ENCODE results near the gene EIF4E3.

EIF4E3 gene

GRCh38 chr3:71713041-71713440, 12.2 kb downstream of the EIF4E3 start:
- intact Hi-C loops (cut with micrococcal nuclease): loop anchor here (5.0 kb wide), 1 partner anchor 1109 kb away; no protein-coding TSS in a partner anchor
- Mint-ChIP-seq H3K9me3 (no peaks in the 10 kb centered on the region), H3K27me3 (no peaks in the 10 kb centered on the region), H3K27ac (no peak overlapping the region), H3K4me3 (no peak overlapping the region), H3K36me3 (ENCODE audit: low read depth) (peaks cover 22% of the 10 kb centered on the region), H3K4me1 (ENCODE audit: low read depth) (peaks cover 24% of the 10 kb centered on the region)

GRCh38 chr3:71710906-71711494, 14.2 kb downstream of the EIF4E3 start:
- Mint-ChIP-seq H3K9me3 (no peaks in the 10 kb centered on the region), H3K4me1 (ENCODE audit: low read depth) (peaks cover 24% of the 10 kb centered on the region), H3K27me3 (no peaks in the 10 kb centered on the region), H3K36me3 (ENCODE audit: low read depth) (peaks cover 26% of the 10 kb centered on the region), H3K4me3 (no peak overlapping the region), H3K27ac (no peak overlapping the region)
- intact Hi-C loops (cut with micrococcal nuclease): loop anchor here (1.0 to 5.0 kb wide), 2 partner anchors 148 to 1111 kb away; no protein-coding TSS in a partner anchor

- Mint-ChIP-seq H3K9me3 (no peaks in the 10 kb centered on the region), H3K27ac (no peak overlapping the region)
- intact Hi-C loops (cut with micrococcal nuclease): loop anchor here (5.0 kb wide), 1 partner anchor 1112 kb away; no protein-coding TSS in a partner anchor
These were observed 15.2 kb downstream of the EIF4E3 start for GRCh38 chr3:71709908-71710511.

GRCh38 chr3:71708476-71709105, 16.6 kb downstream of the EIF4E3 start:
- Mint-ChIP-seq H3K4me3 (no peak overlapping the region), H3K27ac (peak overlapping the region; percentile 27)

More at GRCh38 chr3:71709908-71710511, 15.2 kb downstream of the EIF4E3 start:
- Mint-ChIP-seq H3K36me3 (ENCODE audit: low read depth) (peaks cover 32% of the 10 kb centered on the region), H3K4me1 (ENCODE audit: low read depth) (peaks cover 22% of the 10 kb centered on the region), H3K4me3 (no peak overlapping the region), H3K27me3 (no peaks in the 10 kb centered on the region)

GRCh38 chr3:71707595-71707994, 17.6 kb downstream of the EIF4E3 start:
- Mint-ChIP-seq H3K27ac (no peak overlapping the region), H3K36me3 (ENCODE audit: low read depth) (peaks cover 38% of the 10 kb centered on the region), H3K4me1 (ENCODE audit: low read depth) (peaks cover 23% of the 10 kb centered on the region), H3K27me3 (no peaks in the 10 kb centered on the region), H3K9me3 (no peaks in the 10 kb centered on the region), H3K4me3 (no peak overlapping the region)
- intact Hi-C loops (cut with micrococcal nuclease): no loop called here

More at GRCh38 chr3:71708476-71709105, 16.6 kb downstream of the EIF4E3 start:
- Mint-ChIP-seq H3K27me3 (no peaks in the 10 kb centered on the region), H3K4me1 (ENCODE audit: low read depth) (peaks cover 27% of the 10 kb centered on the region), H3K9me3 (no peaks in the 10 kb centered on the region), H3K36me3 (ENCODE audit: low read depth) (peaks cover 38% of the 10 kb centered on the region)
- intact Hi-C loops (cut with micrococcal nuclease): no loop called here

GRCh38 chr3:71705681-71706080, 19.5 kb downstream of the EIF4E3 start:
- intact Hi-C loops (cut with micrococcal nuclease): no loop called here
- Mint-ChIP-seq H3K27me3 (no peaks in the 10 kb centered on the region), H3K4me1 (ENCODE audit: low read depth) (peaks cover 31% of the 10 kb centered on the region), H3K9me3 (no peaks in the 10 kb centered on the region), H3K27ac (no peak overlapping the region), H3K36me3 (ENCODE audit: low read depth) (peaks cover 45% of the 10 kb centered on the region), H3K4me3 (no peak overlapping the region)

- intact Hi-C loops (cut with micrococcal nuclease): no loop called here
- H3K27me3 Mint-ChIP-seq: no peaks in the 10 kb centered on the region
- H3K9me3 Mint-ChIP-seq: no peaks in the 10 kb centered on the region
- no peak overlapping the region for H3K27ac Mint-ChIP-seq
- peaks cover 41% of the 10 kb centered on the region for H3K36me3 Mint-ChIP-seq (ENCODE audit: low read depth)
- H3K4me1 Mint-ChIP-seq (ENCODE audit: low read depth): peaks cover 31% of the 10 kb centered on the region
- no peak overlapping the region for H3K4me3 Mint-ChIP-seq
These were observed 20.3 kb downstream of the EIF4E3 start for GRCh38 chr3:71704915-71705314.

- no peak overlapping the region for H3K4me3 Mint-ChIP-seq
- H3K27ac Mint-ChIP-seq: no peak overlapping the region
- H3K27me3 Mint-ChIP-seq: no peaks in the 10 kb centered on the region
- H3K9me3 Mint-ChIP-seq: no peaks in the 10 kb centered on the region
- H3K36me3 Mint-ChIP-seq (ENCODE audit: low read depth): peaks cover 35% of the 10 kb centered on the region
- intact Hi-C loops (cut with micrococcal nuclease): no loop called here
- peaks cover 28% of the 10 kb centered on the region for H3K4me1 Mint-ChIP-seq (ENCODE audit: low read depth)
These were observed 21.4 kb downstream of the EIF4E3 start for GRCh38 chr3:71703797-71704196.

- H3K4me1 Mint-ChIP-seq (ENCODE audit: low read depth): peaks cover 22% of the 10 kb centered on the region
- no peaks in the 10 kb centered on the region for H3K9me3 Mint-ChIP-seq
- H3K4me3 Mint-ChIP-seq: no peak overlapping the region
- H3K27me3 Mint-ChIP-seq: no peaks in the 10 kb centered on the region
- H3K36me3 Mint-ChIP-seq (ENCODE audit: low read depth): peaks cover 43% of the 10 kb centered on the region
- no peak overlapping the region for H3K27ac Mint-ChIP-seq
- intact Hi-C loops (cut with micrococcal nuclease): no loop called here
These were observed 22.8 kb downstream of the EIF4E3 start for GRCh38 chr3:71702131-71703024.

- H3K9me3 Mint-ChIP-seq: no peaks in the 10 kb centered on the region
- H3K4me3 Mint-ChIP-seq: no peak overlapping the region
- H3K4me1 Mint-ChIP-seq (ENCODE audit: low read depth): peaks cover 22% of the 10 kb centered on the region
- H3K27me3 Mint-ChIP-seq: no peaks in the 10 kb centered on the region
- intact Hi-C loops (cut with micrococcal nuclease): no loop called here
- H3K27ac Mint-ChIP-seq: no peak overlapping the region
- peaks cover 49% of the 10 kb centered on the region for H3K36me3 Mint-ChIP-seq (ENCODE audit: low read depth)
These were observed 23.9 kb downstream of the EIF4E3 start for GRCh38 chr3:71701251-71701762.

- H3K27me3 Mint-ChIP-seq: no peaks in the 10 kb centered on the region
- H3K9me3 Mint-ChIP-seq: no peaks in the 10 kb centered on the region
- H3K27ac Mint-ChIP-seq: no peak overlapping the region
- no peak overlapping the region for H3K4me3 Mint-ChIP-seq
- intact Hi-C loops (cut with micrococcal nuclease): no loop called here
- peaks cover 53% of the 10 kb centered on the region for H3K36me3 Mint-ChIP-seq (ENCODE audit: low read depth)
- no peaks in the 10 kb centered on the region for H3K4me1 Mint-ChIP-seq (ENCODE audit: low read depth)
These were observed 30.2 kb downstream of the EIF4E3 start for GRCh38 chr3:71695000-71695482.

- intact Hi-C loops (cut with micrococcal nuclease): no loop called here
- Mint-ChIP-seq H3K27me3 (no peaks in the 10 kb centered on the region), H3K36me3 (ENCODE audit: low read depth) (peaks cover 57% of the 10 kb centered on the region)
These were observed 30.7 kb downstream of the EIF4E3 start for GRCh38 chr3:71694358-71694999.

GRCh38 chr3:71693641-71694040, 31.6 kb downstream of the EIF4E3 start:
- no peaks in the 10 kb centered on the region for H3K9me3 Mint-ChIP-seq
- intact Hi-C loops (cut with micrococcal nuclease): no loop called here
- H3K4me3 Mint-ChIP-seq: no peak overlapping the region
- H3K4me1 Mint-ChIP-seq (ENCODE audit: low read depth): no peaks in the 10 kb centered on the region
- H3K36me3 Mint-ChIP-seq (ENCODE audit: low read depth): peaks cover 55% of the 10 kb centered on the region
- no peaks in the 10 kb centered on the region for H3K27me3 Mint-ChIP-seq
- no peak overlapping the region for H3K27ac Mint-ChIP-seq

More at GRCh38 chr3:71694358-71694999, 30.7 kb downstream of the EIF4E3 start:
- no peak overlapping the region for H3K4me3 Mint-ChIP-seq
- no peaks in the 10 kb centered on the region for H3K4me1 Mint-ChIP-seq (ENCODE audit: low read depth)
- no peak overlapping the region for H3K27ac Mint-ChIP-seq
- H3K9me3 Mint-ChIP-seq: no peaks in the 10 kb centered on the region
